Small intestine (tissue), 7 donors: ENCODE data around the gene SPATA31D1. TPM values are rescaled to one million over a fixed set of nuclear protein-coding genes. Genes with fewer than 3 reads are reported as not detected.
A peak's percentile ranks its signal among the peaks of the same experiment; 100 is the strongest.

ENCODE experiments used
- DNase-seq, 2 donors: peaks; one replicate each; pipeline versions ENCODE4 v3.0.0 to v3.0.0-alpha.2; 2013
- FAIRE-seq: peaks from 2 replicates; lab custom pipeline; 2012; peaks lifted over from hg19 to GRCh38; lab: Jason Lieb, UNC
- H3K27ac ChIP-seq, 3 donors: one replicate each; pipeline ENCODE4 v1.5.1; 2013; ENCODE audit warnings: low read length in 2 of 3, mild to moderate bottlenecking in 2 of 3, control low read depth in 1 of 3, inconsistent platforms in 1 of 3, low read depth in 1 of 3, moderate library complexity in 1 of 3
- H3K27me3 ChIP-seq, 3 donors: one replicate each; pipeline ENCODE4 v1.6.1; 2013; ENCODE audit warnings: low read length in 3 of 3, inconsistent platforms in 1 of 3; ENCODE audit not compliant: control insufficient read depth in 3 of 3, insufficient read depth in 3 of 3
- H3K36me3 ChIP-seq, 3 donors: one replicate each; pipeline ENCODE4 v1.6.1; 2013; ENCODE audit warnings: low read length in 3 of 3, inconsistent platforms in 1 of 3, low read depth in 1 of 3, mild to moderate bottlenecking in 1 of 3, moderate library complexity in 1 of 3; ENCODE audit not compliant: control insufficient read depth in 3 of 3, insufficient read depth in 2 of 3
- H3K4me1 ChIP-seq, 3 donors: one replicate each; pipeline ENCODE4 v1.6.1; 2013; ENCODE audit warnings: low read length in 2 of 3, inconsistent platforms in 1 of 3, low read depth in 1 of 3, mild to moderate bottlenecking in 1 of 3, moderate library complexity in 1 of 3; ENCODE audit not compliant: control insufficient read depth in 3 of 3, insufficient read depth in 2 of 3
- H3K4me3 ChIP-seq, 3 donors: one replicate each; pipeline ENCODE4 v1.5.1; 2013; ENCODE audit warnings: low read length in 3 of 3, control low read depth in 1 of 3, inconsistent platforms in 1 of 3, low read depth in 1 of 3, mild to moderate bottlenecking in 1 of 3, moderate library complexity in 1 of 3
- H3K9me3 ChIP-seq, 2 donors: one replicate each; pipeline ENCODE4 v1.6.1; 2013; ENCODE audit warnings: low read depth in 1 of 2, low read length in 1 of 2; ENCODE audit not compliant: control insufficient read depth in 2 of 2, insufficient read depth in 1 of 2
- WGBS, 3 donors: extraction: QIAGEN DNeasy Blood & Tissue Kit; methylation state at CpG; one replicate each; pipeline ENCODE4 v1.1.7; 2013; 5-methylcytosine and 5-hydroxymethylcytosine counted together
- polyA plus RNA-seq, 4 donors: library from polyadenylated mRNA; stranded (reverse) in 3 of 4; unstranded in 1 of 4; fragments of 200-250 nt in 3 of 4; fragments of 120-200 nt in 1 of 4; gene quantifications; one replicate each; pipeline versions ENCODE4 v1.2.1 to v1.2.3, GENCODE V29; 2013
- donor health status: healthy with polysubstance abuse.
- donor health status: control.
- donor health status: control.
- donor health status: Bipolar disorder and iron deficiency.
- donor health status: healthy.

Gene SPATA31D1
- polyA plus RNA-seq, 4 donors = not detected

DNA sequence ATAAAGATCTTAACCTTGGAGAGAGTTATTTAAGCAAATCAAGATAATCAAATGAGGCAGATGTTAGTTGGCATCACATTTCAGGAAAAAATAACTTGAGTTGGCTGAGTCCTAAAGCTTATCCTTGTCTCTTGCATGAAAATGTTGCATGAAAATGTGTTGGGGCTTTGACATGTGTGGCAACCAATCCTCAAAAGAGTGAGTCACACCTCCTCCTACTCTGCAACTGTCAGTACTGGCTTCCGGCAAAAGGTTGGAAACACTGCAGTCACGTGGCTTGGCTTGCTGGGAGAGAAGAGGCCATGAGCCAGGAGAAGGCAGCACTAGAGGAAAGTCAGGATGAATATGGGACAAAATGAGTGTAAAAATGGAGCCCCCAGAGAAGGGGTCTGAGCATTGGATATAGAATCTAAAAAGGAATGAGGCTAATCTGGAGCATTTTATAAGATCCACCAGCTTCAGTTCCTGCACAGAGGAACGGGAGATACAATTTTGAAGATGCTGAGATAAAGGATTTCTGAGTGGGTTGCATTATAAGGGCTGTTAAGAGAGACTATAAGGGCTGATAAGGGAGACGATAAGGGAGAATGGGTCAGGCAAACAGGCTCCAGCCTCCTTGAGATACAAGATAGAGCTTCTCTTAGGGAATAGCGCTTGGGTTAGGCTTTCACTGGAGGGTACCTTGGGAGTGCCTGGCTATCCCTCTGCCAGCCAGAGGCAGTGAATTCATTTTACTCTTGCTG is 43.1 kb downstream of the SPATA31D1 start:
- Histone ChIP-seq H3K27ac (no peak overlapping the region), H3K27me3 (no peaks in the 10 kb centered on the region), H3K36me3 (no peaks in the 10 kb centered on the region), H3K4me3 (no peak overlapping the region), H3K9me3 (no peaks in the 10 kb centered on the region), H3K4me1 (no peaks in the 10 kb centered on the region)
- FAIRE-seq = no peak
- peak; percentile 9 to 11 for DNase-seq
- WGBS, 3 donors = 38 to 62% (median 55%) methylated on average over 5 of the region's 5 CpGs

- DNase-seq (no peak), FAIRE-seq (no peak)
- 66 to 75% (median 68%) methylated on average over 5 of the region's 5 CpGs for WGBS, 3 donors
- H3K4me1 ChIP-seq = no peaks in the 10 kb centered on the region
- no peaks in the 10 kb centered on the region for H3K9me3 ChIP-seq
- H3K36me3 ChIP-seq = no peaks in the 10 kb centered on the region
- H3K27me3 ChIP-seq = no peaks in the 10 kb centered on the region
- H3K27ac ChIP-seq = no peak overlapping the region
- no peak overlapping the region for H3K4me3 ChIP-seq
Observed at GRCh38 chr9:82034956-82035731, 46.6 kb downstream of the SPATA31D1 start.

- H3K36me3 ChIP-seq = no peaks in the 10 kb centered on the region
Observed at GRCh38 chr9:82036086-82036485, 47.5 kb downstream of the SPATA31D1 start.

DNA sequence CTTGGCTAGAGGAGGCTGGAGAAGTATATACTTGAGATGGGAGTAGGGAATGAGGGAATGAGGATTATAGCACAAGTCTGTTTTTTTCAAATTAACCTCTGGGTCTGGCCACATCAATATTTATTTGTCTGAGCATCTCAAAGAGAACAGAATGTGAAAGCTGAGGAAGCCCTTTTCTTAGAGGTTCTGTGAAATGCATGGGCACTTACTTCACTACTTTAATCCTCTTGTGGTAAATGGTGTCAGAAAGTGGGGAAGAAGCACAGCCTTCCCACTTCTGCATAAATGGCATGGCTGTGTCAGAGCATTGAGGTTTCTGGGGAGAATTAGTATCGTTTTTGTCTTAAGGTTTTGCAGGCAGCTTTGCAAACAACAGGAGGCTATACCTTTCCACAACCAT is 48.6 kb downstream of the SPATA31D1 start:
- DNase-seq (no peak), FAIRE-seq (no peak)
- H3K27me3 ChIP-seq = no peaks in the 10 kb centered on the region
- no peaks in the 10 kb centered on the region for H3K9me3 ChIP-seq
- no peaks in the 10 kb centered on the region for H3K36me3 ChIP-seq
- H3K4me3 ChIP-seq = no peak overlapping the region
- 48 to 67% (median 62%) methylated on average over 1 of the region's 1 CpG for WGBS, 3 donors
- H3K4me1 ChIP-seq = no peaks in the 10 kb centered on the region
- H3K27ac ChIP-seq = no peak overlapping the region

More at GRCh38 chr9:82036086-82036485, 47.5 kb downstream of the SPATA31D1 start:
- Histone ChIP-seq H3K4me1 (no peaks in the 10 kb centered on the region), H3K9me3 (no peaks in the 10 kb centered on the region), H3K27ac (no peak overlapping the region), H3K4me3 (no peak overlapping the region), H3K27me3 (no peaks in the 10 kb centered on the region)
- WGBS, 3 donors = 82 to 91% (median 89%) methylated on average over 4 of the region's 4 CpGs
- FAIRE-seq (no peak), DNase-seq (no peak)

DNA sequence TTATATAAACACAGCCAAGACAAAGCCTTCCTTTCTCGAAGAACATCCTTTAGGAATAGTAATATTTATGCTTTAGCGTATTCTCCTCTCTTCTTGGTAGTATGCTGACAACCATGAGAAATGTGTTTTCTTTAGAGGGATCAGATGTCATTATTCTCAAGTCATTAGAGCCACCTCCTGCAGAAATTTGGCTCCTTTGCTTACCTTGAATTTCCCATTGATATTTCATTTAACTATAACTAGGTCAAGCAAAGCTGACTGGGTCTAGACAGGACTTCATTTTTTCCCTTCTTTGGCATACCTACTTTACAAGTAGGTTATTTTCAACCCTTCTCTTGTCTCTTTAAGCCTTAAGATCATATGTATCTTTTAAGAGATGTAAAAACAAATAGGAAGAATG is 50.3 kb downstream of the SPATA31D1 start:
- FAIRE-seq = no peak
- Histone ChIP-seq H3K4me1 (no peaks in the 10 kb centered on the region), H3K27ac (no peak overlapping the region), H3K27me3 (no peaks in the 10 kb centered on the region), H3K36me3 (no peaks in the 10 kb centered on the region), H3K9me3 (no peaks in the 10 kb centered on the region), H3K4me3 (no peak overlapping the region)
- no peak for DNase-seq
- 67 to 71% (median 68%) methylated on average over 2 of the region's 2 CpGs for WGBS, 3 donors

Other genes with a start within 250 kb of the SPATA31D1 start
- gene SPATA31D4, start 60.3 kb upstream of the SPATA31D1 start, polyA plus RNA-seq = under 1 TPM in 1 of 4 donors, not detected in 3; 0.01 TPM
- gene SPATA31D3, start 45.3 kb upstream of the SPATA31D1 start, polyA plus RNA-seq = not detected